Keratinocyte (primary cell): ENCODE results near the gene NEUROG1. TPM values are rescaled to one million over a fixed set of nuclear protein-coding genes. Genes with fewer than 3 reads are reported as not detected.

Experiments used
- DNase-seq: peaks from one replicate; pipeline ENCODE4 v3.0.0-alpha.2; 2011; ENCODE audit warnings: low read depth, missing footprints, low spot score
- FAIRE-seq: peaks from 2 replicates; lab custom pipeline; 2011; peaks lifted over from hg19 to GRCh38; lab: Jason Lieb, UNC
- H2AFZ ChIP-seq: 2 replicates; pipeline ENCODE4 v1.6.0; 2012; ENCODE audit warnings: low read length, control low read depth, inconsistent platforms; ENCODE audit not compliant: control insufficient read depth
- H3K27ac ChIP-seq: 2 replicates; pipeline ENCODE4 v1.5.1; 2011; ENCODE audit warnings: low read length; ENCODE audit not compliant: control insufficient read depth, insufficient read depth
- H3K27me3 ChIP-seq: 3 replicates; pipeline ENCODE4 v1.6.0; 2011; ENCODE audit warnings: low read length; ENCODE audit not compliant: control insufficient read depth, insufficient read depth; ENCODE audit errors: extremely low read depth
- H3K36me3 ChIP-seq, 2 experiments: 2 replicates in 1 of 2; 3 replicates in 1 of 2; pipeline ENCODE4 v1.5.1; 2011; ENCODE audit warnings: low read length in 2 of 2, mild to moderate bottlenecking in 1 of 2; ENCODE audit not compliant: control insufficient read depth in 2 of 2, insufficient read depth in 2 of 2; ENCODE audit errors: extremely low read depth in 1 of 2
- H3K4me1 ChIP-seq: 3 replicates; pipeline ENCODE4 v1.5.1; 2011; ENCODE audit warnings: low read length; ENCODE audit not compliant: control insufficient read depth, insufficient read depth; ENCODE audit errors: extremely low read depth
- H3K4me2 ChIP-seq: 3 replicates; pipeline ENCODE4 v1.6.0; 2011; ENCODE audit warnings: low read depth, low read length; ENCODE audit not compliant: control insufficient read depth, insufficient read depth; ENCODE audit errors: extremely low read depth
- H3K4me3 ChIP-seq, 3 experiments: fragments of 200-600 bp in 1 of 3; sonication (generic) in 1 of 3; 2 replicates in 2 of 3; 3 replicates in 1 of 3; pipeline ENCODE4 v1.5.1; 2011 to 2016; ENCODE audit warnings: low read length in 3 of 3, mild to moderate bottlenecking in 3 of 3, control low read depth in 2 of 3, inconsistent platforms in 1 of 3, low read depth in 1 of 3, mixed read lengths in 1 of 3, mixed run types in 1 of 3, moderate library complexity in 1 of 3; ENCODE audit not compliant: control insufficient read depth in 2 of 3, insufficient read depth in 2 of 3; ENCODE audit errors: extremely low read depth in 1 of 3
- H3K79me2 ChIP-seq: 2 replicates; pipeline ENCODE4 v1.6.0; 2012; ENCODE audit warnings: low read length; ENCODE audit not compliant: control insufficient read depth, insufficient read depth
- H3K9ac ChIP-seq: 3 replicates; pipeline ENCODE4 v1.6.0; 2011; ENCODE audit warnings: low read length; ENCODE audit not compliant: control insufficient read depth, insufficient read depth; ENCODE audit errors: extremely low read depth
- H3K9me1 ChIP-seq: 3 replicates; pipeline ENCODE4 v1.6.0; 2011; ENCODE audit warnings: low read length; ENCODE audit not compliant: control insufficient read depth, insufficient read depth; ENCODE audit errors: extremely low read depth
- H3K9me3 ChIP-seq: 2 replicates; pipeline ENCODE4 v1.5.1; 2012; ENCODE audit warnings: low read depth, low read length; ENCODE audit not compliant: control insufficient read depth
- H4K20me1 ChIP-seq: 3 replicates; pipeline ENCODE4 v1.6.0; 2011; ENCODE audit warnings: low read length; ENCODE audit not compliant: control insufficient read depth, insufficient read depth; ENCODE audit errors: extremely low read depth
- EZH2 ChIP-seq: IDR thresholded peaks from one replicate; pipeline ENCODE4 v1.6.1; 2012; ENCODE audit warnings: inconsistent platforms, mild to moderate bottlenecking, low read length, moderate library complexity
- dilution Hi-C: fragments of 300-500 bp; cut with MboI; formaldehyde crosslinking; loops from one replicate; pipeline ENCODE4 v1.7.0; 2020; ENCODE audit warnings: low sequenced_read_pairs; ENCODE audit not compliant: extremely low pct_ligation_motif_present
- polyA plus RNA-seq, 5 experiments: library from polyadenylated mRNA; depleted of rRNA in 3 of 5; stranded (reverse) in 3 of 5; stranded (forward) in 1 of 5; unstranded in 1 of 5; fragments of >200 nt; gene quantifications; 1 replicate in 1 of 5; 2 replicates in 3 of 5; 3 replicates in 1 of 5; pipeline versions ENCODE4 v1.2.1 to v1.2.3, GENCODE V29; 2011 to 2012; ENCODE audit warnings: missing spikeins in 2 of 5, low read depth in 1 of 5, low replicate concordance in 1 of 5
- TF ChIP-seq, protein P1 (sequence below), 3 experiments: IDR thresholded peaks in 1 of 3; conservative IDR thresholded peaks in 1 of 3; optimal IDR thresholded peaks in 1 of 3; 2 replicates in 2 of 3; 3 replicates in 1 of 3; pipeline versions ENCODE3 to v1.5.1; 2011; ENCODE audit warnings: low read length in 3 of 3, mild to moderate bottlenecking in 3 of 3, moderate library complexity in 2 of 3, control low read depth in 1 of 3, inconsistent platforms in 1 of 3; ENCODE audit not compliant: insufficient read depth in 2 of 3; ENCODE audit errors: extremely low read depth in 1 of 3

NEUROG1 gene
- polyA plus RNA-seq, 1 donor (not counting 4 experiments of a cell fraction or from before 2014, with no cell fraction given) = not detected

DNA sequence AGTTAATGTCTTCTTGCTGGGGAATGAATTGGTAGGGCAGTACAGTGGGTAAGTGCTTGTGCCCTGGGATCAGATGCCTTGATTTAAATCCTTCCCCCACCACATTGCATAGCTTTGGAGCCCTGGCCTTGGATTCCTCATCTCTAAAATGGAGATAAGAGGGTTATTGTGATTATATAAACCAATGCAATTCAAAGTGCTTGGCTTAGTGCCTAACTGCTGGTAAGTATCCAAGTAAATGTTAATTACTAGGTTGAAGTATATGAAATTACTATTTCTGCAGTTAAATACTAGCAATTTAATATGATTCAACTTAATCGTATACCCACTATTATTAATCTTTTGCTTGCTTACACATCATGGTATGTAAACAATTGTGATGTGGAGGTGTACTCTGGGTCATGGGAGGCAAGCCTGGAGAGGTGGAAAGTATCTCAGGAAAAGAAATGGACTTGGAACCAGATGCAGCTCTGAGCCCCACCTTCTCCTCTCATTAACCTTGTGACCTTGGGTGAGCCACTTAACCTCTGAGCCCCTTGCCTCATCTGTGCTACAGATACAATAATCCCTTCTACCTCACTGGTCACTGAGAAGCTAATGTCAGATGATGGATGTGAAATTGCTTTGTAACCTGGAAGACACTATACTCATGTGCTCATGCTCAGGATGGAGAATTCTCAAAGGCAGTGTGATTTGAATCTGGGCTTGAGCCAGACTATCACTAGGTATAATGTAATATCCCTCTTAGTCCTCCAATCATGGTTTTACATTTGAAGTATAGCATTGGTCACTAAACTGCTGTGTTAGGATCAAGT lies 23.8 kb downstream of the NEUROG1 start:
- Histone ChIP-seq H3K9ac (no peak overlapping the region), H3K79me2 (no peaks in the 10 kb centered on the region), H3K4me3 (no peak overlapping the region), H3K4me2 (no peak overlapping the region), H3K36me3 (no peaks in the 10 kb centered on the region), H4K20me1 (no peaks in the 10 kb centered on the region), H3K9me3 (no peaks in the 10 kb centered on the region), H2AFZ (no peak overlapping the region), H3K27ac (no peak overlapping the region), H3K27me3 (no peaks in the 10 kb centered on the region), H3K9me1 (no peaks in the 10 kb centered on the region), H3K4me1 (peaks cover 12% of the 10 kb centered on the region)
- DNase-seq = no peak
- TF ChIP-seq, protein P1, sequence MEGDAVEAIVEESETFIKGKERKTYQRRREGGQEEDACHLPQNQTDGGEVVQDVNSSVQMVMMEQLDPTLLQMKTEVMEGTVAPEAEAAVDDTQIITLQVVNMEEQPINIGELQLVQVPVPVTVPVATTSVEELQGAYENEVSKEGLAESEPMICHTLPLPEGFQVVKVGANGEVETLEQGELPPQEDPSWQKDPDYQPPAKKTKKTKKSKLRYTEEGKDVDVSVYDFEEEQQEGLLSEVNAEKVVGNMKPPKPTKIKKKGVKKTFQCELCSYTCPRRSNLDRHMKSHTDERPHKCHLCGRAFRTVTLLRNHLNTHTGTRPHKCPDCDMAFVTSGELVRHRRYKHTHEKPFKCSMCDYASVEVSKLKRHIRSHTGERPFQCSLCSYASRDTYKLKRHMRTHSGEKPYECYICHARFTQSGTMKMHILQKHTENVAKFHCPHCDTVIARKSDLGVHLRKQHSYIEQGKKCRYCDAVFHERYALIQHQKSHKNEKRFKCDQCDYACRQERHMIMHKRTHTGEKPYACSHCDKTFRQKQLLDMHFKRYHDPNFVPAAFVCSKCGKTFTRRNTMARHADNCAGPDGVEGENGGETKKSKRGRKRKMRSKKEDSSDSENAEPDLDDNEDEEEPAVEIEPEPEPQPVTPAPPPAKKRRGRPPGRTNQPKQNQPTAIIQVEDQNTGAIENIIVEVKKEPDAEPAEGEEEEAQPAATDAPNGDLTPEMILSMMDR (optimal IDR thresholded peaks at IDR 0.05 in 1 of 3, IDR thresholded peaks at IDR 0.05 in 1 of 3, conservative IDR thresholded peaks at IDR 0.05 in 1 of 3; ENCODE audit: extremely low read depth in 1 of 3, insufficient read depth in 2 of 3, low read length in 3 of 3) = no peak
- TF ChIP-seq EZH2 = no peak
- no peak for FAIRE-seq
- dilution Hi-C loops = no loop called here

DNA sequence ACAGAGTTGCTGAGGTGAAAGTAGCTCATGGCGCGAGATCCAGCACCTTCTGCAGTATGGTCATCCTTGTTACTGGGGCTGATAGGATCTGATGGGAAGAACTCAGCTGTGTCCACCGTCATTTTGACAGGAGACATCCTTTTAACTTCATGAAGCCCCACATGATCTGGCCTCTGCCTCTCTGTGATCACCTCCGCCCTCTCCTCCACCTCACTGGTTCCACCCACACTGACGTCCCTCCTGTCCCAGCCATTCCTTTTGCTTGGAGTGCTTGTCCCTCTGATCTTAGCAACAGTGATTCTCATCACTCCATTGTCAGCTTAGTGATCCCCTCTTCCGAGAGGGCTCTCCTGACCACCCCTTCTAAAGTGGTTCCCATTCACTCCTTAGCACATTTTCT lies 25.8 kb downstream of the NEUROG1 start:
- no peaks in the 10 kb centered on the region for H4K20me1 ChIP-seq
- no peaks in the 10 kb centered on the region for H3K27me3 ChIP-seq
- H3K36me3 ChIP-seq = no peaks in the 10 kb centered on the region
- no peak overlapping the region for H3K27ac ChIP-seq
- H3K4me1 ChIP-seq = peaks cover 26% of the 10 kb centered on the region
- dilution Hi-C loops = no loop called here
- DNase-seq = no peak
- no peak overlapping the region for H3K4me3 ChIP-seq
- no peaks in the 10 kb centered on the region for H3K9me1 ChIP-seq
- FAIRE-seq = no peak
- no peak overlapping the region for H2AFZ ChIP-seq
- no peak overlapping the region for H3K4me2 ChIP-seq
- no peaks in the 10 kb centered on the region for H3K9me3 ChIP-seq
- H3K79me2 ChIP-seq = no peaks in the 10 kb centered on the region
- TF ChIP-seq, protein P1 (optimal IDR thresholded peaks at IDR 0.05 in 1 of 3, IDR thresholded peaks at IDR 0.05 in 1 of 3, conservative IDR thresholded peaks at IDR 0.05 in 1 of 3; ENCODE audit: extremely low read depth in 1 of 3, insufficient read depth in 2 of 3, low read length in 3 of 3) = no peak
- no peak for TF ChIP-seq EZH2
- no peak overlapping the region for H3K9ac ChIP-seq
